Endothelial cell of hepatic sinusoid (primary cell): ENCODE results near the gene SPTBN4.
"Not testable (repeated sequence)": the region's sequence is repeated elsewhere in the genome, so short reads cannot be mapped to it uniquely, and the experiment has no call there.

Experiments
- in situ Hi-C: cut with HindIII; loops from 2 replicates; pipeline ENCODE4 v1.10.0; 2017; ENCODE audit warnings: low sequenced_read_pairs

Gene SPTBN4

GRCh38 chr19:40464059-40465024 lies 2.5 kb upstream of the SPTBN4 start:
- in situ Hi-C loops = no loop called here

GRCh38 chr19:40465025-40465556 lies 1.7 kb upstream of the SPTBN4 start:
- in situ Hi-C loops = no loop called here

- in situ Hi-C loops = no loop called here
Observed at GRCh38 chr19:40465557-40466218, 1.1 kb upstream of the SPTBN4 start, which contains the start of gene BLVRB. Gene BLVRB, minus strand, starts transcription at chr19:40465745. Its CDS starts 57 bp downstream, at chr19:40465688.

- in situ Hi-C loops = no loop called here
Observed at GRCh38 chr19:40466219-40466984, 399 bp upstream of the SPTBN4 start.

GRCh38 chr19:40469011-40469410 lies 2.2 kb downstream of the SPTBN4 start:
- in situ Hi-C loops = no loop called here

GRCh38 chr19:40471111-40471510 lies 4.3 kb downstream of the SPTBN4 start:
- in situ Hi-C loops = no loop called here

GRCh38 chr19:40472516-40472915 lies 5.7 kb downstream of the SPTBN4 start:
- in situ Hi-C loops = no loop called here

- in situ Hi-C loops = no loop called here
Observed at GRCh38 chr19:40474737-40475136, 7.9 kb downstream of the SPTBN4 start.

GRCh38 chr19:40475878-40476644 lies 9.3 kb downstream of the SPTBN4 start:
- in situ Hi-C loops = not testable (repeated sequence)

GRCh38 chr19:40486017-40486416 lies 19.2 kb downstream of the SPTBN4 start:
- in situ Hi-C loops = no loop called here

- in situ Hi-C loops = no loop called here
Observed at GRCh38 chr19:40489882-40490230, 23.1 kb downstream of the SPTBN4 start.

- in situ Hi-C loops = no loop called here
Observed at GRCh38 chr19:40492274-40492673, 25.5 kb downstream of the SPTBN4 start.

GRCh38 chr19:40493778-40494177 lies 27.0 kb downstream of the SPTBN4 start:
- in situ Hi-C loops = no loop called here

- in situ Hi-C loops = no loop called here
Observed at GRCh38 chr19:40494191-40494838, 27.5 kb downstream of the SPTBN4 start.

- in situ Hi-C loops = no loop called here
Observed at GRCh38 chr19:40497214-40497613, 30.4 kb downstream of the SPTBN4 start.

- in situ Hi-C loops = no loop called here
Observed at GRCh38 chr19:40499320-40499719, 32.5 kb downstream of the SPTBN4 start.

GRCh38 chr19:40500678-40501530 lies 34.1 kb downstream of the SPTBN4 start:
- in situ Hi-C loops = not testable (repeated sequence)

GRCh38 chr19:40501599-40501998 lies 34.8 kb downstream of the SPTBN4 start:
- in situ Hi-C loops = no loop called here

- in situ Hi-C loops = no loop called here
Observed at GRCh38 chr19:40502081-40502480, 35.3 kb downstream of the SPTBN4 start.
